HG03196 (cell line): ENCODE data around the gene RAB39A.
A peak's percentile ranks its signal among the peaks of the same experiment; 100 is the strongest.

Experiments
- ATAC-seq: cut with Tn5 transposase; IDR thresholded peaks from one replicate; pipeline ENCODE4 v1.9.1; 2021; ENCODE audit not compliant: unreplicated experiment

Gene RAB39A

DNA sequence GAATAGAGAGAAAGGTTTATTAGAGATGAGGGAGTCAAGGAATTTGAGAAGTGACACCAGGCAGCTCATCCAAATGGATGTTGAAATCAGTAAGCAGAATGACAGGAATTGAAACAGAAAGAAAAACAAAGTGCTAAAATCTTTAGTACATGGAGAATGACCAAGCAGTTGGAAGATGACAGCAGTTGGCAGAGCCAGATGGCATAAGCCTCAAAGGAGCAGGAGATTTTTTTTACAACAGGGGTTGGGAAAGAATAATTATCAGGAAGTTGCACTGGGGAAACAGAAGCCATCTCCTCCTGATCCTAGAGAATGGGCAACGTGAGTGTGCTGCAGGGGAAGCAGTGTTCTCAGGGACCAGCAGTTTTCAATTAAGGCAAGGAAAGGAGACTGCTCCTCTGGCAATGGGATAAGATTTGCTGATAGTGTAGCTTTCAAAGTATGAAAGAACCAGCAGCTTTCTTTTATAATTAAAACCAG lies 28.9 kb downstream of the RAB39A start:
- peak; percentile 65 for ATAC-seq

DNA sequence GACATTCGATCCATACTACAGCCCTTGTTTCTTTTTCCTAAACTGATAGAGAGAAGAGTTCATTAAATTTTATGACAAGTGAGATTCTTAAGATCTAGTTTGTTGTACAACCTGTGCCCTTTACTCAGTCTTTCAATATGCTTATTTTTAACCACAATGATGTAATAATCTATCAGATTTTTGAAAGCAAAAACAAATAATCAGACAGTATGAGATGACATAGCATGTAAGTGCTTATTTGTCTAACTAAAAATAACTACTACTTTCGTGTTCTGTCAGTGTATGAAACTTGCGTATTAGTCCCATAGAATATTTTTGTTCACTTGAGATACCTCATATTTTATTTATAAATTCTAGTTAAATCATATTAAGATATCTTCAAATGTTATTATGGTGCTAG lies 33.2 kb downstream of the RAB39A start:
- no peak for ATAC-seq

DNA sequence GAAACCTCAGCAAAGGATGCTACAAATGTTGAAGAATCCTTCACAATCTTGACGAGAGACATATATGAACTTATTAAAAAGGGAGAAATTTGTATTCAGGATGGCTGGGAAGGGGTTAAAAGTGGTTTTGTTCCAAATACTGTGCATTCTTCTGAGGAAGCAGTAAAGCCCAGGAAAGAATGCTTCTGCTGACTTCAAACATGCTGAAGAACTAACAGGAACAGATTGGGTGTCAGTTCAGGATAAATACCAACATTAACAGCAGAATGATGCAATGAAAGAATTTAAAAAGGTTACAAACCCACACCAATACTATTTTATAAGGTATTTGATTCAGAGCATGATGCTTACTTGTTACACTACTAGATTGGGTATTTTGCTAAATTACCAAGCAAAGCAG lies 33.9 kb downstream of the RAB39A start:
- no peak for ATAC-seq

DNA sequence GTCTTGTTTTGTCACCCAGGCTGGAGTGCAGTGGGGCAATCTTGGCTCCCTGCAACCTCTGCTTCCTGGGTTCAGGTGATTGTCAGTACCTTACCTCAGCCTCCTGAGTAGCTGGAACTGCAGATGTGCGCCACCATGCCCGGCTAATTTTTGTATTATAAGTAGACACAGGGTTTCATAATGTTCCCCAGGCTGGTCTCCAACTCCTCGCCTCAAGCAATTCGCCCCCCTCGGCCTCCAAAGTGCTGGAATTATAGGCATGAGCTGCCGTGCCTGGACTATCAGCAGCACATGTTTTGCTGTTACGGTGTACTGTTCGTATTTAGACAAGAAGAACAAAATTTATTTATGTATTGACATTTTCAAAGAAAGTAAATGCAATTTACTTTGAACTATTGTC lies 34.8 kb downstream of the RAB39A start:
- no peak for ATAC-seq

DNA sequence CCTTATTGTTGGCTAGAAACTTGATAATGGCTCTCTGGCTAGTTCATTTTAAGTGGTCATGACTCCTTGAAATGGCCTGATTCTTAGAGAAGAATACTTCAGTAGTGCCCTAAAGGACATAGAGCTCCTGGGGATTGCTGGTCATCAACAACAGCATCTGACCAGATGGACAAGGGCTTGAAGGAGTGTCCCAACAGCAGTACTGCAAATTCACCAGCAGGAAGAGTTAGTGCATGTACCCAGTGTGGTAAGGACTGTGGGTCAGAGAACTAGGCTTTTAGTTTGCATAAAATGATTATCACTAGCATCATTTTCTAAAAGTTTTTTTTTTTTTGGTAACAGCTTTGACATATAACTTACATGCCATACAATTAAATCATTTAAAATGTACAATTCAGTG lies 41.0 kb downstream of the RAB39A start:
- ATAC-seq = no peak

DNA sequence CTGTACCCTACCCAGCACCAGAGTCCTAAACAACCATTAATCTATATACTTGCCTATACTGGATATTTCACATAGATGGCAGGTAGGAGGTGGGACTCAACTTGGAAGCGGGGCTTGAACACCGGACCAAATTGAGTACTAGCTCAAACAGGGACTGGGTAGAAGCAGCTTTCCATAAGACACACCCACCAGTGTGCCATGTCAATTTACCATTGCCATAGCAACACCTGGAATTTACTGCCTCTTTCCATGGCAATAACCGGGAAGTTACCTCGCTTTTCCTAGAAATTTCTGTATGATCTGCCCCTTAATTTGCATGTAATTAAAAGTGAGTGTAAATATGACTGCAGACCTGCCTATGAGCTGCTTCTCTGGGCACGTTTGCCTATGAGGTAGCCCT lies 41.8 kb downstream of the RAB39A start:
- no peak for ATAC-seq

DNA sequence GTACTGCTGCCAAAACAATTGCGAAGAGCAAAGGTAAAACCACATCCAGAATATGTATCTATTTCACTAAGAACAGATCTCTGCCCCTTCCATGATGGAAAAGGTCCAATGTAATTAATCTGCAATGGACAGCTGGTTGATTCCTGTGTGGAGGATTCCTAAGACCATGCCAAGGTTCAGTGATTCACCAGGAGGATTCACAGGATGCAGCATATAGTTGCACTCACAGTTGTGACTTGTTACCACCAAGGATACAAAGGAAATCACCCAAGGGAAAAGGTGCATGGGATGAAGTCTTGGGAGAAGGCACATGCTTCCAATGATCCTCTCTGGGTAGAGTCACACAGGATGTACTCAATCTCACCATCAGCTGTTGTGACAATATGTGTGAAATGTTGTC lies 45.4 kb downstream of the RAB39A start:
- ATAC-seq = no peak

DNA sequence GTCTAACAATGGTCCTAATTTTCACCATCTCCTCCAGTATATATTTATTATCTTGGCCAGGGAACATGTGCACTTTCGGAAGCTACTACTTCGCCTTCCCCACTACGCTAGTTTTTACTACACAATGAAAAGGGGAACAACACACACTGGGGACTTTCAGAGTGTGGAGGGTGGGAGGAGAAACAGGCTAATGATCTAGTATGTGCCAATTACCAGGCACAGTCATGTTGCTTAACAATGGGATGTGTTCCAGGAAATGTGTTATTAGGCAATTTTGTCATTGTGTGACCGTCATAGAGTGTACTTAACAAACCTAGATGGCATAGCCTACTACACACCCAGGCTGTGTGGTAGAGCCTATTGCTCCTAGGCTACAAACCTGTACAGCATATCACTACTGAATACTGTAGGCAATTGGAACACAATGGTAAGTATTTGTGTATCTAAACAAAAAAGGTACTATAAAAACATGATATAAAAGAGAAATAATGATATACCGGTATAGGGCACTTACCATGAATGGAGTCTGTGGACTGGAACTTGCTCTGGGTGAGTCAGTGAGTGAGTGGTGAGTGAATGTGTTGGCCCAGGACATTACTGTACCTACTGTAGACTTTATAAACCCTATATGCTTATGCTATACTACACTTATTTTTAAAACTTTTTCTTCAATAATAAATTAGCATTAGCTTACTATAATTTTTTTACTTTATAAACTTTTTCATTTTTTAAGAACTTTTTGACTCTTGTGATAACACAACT lies 60.3 kb downstream of the RAB39A start:
- ATAC-seq = no peak

DNA sequence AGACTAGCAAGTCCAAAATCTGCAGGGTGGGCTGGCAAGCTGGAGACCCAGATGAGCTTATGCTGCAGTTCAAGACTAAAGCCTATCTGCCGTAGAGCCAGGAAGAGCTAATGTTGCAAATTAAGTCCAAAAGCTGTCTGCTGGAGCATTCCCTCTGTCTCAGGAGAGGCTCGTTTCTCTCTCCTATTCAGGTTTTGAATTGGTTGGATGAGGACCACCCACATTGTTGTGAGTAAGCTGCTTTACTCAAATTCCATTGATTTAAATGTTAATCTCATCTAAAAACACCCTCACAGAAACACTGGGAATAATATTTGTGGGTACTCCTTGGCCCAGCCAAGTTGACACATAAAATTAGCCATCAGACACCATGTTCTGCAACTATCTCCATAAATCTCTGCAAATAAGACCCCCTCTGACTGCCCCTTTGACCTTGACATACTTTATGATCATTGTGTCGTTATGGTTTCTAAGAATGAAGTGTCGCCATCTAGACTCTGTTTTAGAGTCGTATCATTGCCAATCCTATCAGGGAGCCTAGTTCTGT lies 63.7 kb downstream of the RAB39A start:
- ATAC-seq = no peak

DNA sequence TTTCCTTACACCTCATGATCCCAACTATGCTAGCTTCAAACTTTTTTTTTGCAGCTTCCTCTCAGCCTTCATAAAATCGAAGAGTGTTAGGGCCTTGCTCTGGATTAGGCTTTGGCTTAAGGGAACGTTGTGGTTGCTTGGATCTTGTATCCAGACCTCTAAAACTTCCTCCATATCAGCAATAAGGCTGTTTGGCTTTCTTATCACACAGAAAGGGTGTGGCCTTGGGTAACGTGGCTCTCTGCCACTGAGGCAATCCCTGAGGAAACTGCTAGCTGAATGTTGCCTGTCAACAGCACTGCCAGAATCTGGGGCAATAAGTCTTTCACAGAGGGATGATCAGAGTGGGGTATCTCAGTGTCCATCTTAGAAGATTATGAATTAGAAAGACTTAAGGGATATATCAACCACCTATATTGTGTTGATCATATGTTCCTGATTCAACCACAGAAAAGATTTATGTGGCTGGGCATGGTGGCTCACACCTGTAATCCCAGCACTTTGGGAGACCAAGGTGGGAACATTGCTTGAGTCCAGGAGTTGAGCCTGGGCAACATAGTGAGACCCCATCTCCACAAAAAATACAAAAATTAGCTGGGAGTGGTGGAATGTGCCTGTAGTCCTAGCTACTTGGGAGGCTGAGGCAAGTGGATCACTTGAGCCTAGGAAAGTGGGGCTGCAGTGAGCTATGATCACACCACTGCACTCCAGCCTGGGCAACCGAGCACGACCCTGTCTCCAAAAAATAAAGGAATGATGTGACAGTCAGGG lies 67.9 kb downstream of the RAB39A start:
- ATAC-seq = no peak

DNA sequence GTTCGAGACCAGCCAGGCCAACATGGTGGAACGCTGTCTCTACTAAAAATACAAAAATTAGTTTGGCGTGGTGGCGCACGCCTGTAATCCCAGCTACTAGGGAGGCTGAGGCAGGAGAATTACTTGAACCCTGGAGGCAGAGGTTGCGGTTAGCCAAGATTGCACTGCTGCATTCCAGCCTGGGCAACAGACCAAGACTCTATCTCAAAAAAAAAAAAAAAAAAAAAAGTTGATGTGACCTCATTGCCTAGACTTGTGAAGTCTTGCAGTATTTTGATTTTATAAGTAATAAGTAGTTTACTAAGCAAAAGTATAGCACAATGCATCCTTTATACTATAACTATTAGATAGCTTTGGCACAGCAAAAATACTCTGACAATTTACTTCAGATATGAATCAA lies 70.5 kb downstream of the RAB39A start:
- ATAC-seq = no peak

DNA sequence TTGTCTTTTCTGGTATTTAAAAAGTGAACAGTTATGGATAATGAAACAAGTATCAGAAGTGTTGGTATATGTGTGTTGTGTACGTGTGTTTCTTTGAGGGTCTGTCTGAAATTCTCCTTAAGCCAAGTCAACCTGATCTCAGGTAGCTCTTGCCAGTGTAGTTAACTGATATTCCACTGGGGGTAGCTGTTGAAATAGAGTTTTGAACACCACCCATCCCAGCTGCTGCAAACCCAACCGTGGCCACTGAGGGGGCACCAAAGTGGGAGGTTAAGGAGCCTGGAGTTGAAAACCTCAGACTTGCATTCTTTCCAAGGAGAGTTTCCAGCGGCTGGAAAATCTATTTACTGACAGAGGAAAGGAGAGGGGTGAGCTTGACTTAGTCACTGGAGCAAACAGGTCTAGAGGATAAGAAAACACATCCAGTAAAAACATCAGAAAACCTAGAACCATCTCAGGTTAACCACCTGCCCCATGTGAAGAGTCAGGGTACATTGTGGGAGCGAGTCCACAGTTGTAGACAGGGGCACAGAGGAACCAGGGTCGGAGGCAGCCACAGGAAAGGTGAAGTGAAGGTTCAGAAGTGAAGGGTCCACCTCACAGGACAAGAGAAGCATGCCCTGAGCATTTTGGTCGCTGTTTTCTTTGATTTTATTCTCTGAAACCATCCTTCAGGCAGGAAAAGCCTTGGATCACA lies 71.7 kb downstream of the RAB39A start:
- peak; percentile 81 for ATAC-seq

DNA sequence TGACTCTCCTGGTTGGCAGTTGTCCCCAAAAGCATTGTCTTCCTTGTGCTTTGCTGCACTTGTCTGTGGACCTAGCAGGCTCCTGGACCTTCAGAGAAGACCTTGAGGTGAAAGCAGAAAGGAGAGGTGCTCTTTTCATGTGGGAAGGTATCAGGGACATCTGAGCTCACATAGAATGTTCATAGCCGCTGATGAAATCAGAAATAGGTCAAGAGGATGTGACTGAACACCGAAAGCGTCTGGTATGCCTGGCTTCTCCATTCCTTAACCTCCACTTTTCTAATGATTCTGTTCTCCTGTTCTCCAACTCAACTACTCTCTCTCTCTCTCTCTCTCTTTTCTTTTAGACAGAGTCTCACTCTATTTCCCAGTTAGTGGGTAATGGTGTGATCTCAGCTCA lies 74.2 kb downstream of the RAB39A start:
- no peak for ATAC-seq

DNA sequence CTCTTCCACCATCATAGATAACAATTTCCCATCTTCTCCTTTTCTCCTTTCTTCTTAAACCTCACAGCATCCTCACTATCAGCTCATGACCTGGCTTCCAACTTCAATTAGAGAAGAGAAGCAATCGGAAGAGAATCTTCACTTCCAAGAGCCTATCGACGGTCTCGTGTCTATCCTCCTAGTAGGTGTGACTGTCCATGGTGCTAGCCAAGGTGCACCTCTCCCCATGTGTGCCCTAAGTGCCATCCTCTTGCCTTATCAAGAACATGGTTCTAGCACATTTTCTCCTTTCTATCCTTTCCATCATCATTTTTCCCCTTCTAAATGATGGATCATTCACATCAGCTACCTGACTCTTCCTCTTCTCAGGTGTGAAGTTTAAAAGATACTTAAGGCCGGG lies 75.4 kb downstream of the RAB39A start:
- no peak for ATAC-seq

DNA sequence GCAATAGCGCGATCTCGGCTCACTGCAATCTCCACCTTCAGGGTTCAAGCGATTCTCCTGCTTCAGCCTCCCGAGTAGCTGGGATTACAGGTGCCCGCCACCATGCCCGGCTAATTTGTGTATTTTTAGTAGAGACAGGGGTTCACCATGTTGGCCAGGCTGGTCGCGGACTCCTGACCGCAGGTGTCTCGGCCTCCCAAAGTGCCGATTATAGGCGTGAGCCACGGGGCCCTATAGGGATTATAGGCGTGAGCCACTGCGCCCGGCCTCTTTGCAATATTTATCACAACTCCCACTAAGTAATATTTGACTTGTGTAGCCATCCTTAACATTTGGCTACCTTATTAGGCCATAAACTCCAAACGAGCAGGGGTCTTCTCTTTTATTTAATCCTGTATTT lies 79.6 kb downstream of the RAB39A start:
- no peak for ATAC-seq

DNA sequence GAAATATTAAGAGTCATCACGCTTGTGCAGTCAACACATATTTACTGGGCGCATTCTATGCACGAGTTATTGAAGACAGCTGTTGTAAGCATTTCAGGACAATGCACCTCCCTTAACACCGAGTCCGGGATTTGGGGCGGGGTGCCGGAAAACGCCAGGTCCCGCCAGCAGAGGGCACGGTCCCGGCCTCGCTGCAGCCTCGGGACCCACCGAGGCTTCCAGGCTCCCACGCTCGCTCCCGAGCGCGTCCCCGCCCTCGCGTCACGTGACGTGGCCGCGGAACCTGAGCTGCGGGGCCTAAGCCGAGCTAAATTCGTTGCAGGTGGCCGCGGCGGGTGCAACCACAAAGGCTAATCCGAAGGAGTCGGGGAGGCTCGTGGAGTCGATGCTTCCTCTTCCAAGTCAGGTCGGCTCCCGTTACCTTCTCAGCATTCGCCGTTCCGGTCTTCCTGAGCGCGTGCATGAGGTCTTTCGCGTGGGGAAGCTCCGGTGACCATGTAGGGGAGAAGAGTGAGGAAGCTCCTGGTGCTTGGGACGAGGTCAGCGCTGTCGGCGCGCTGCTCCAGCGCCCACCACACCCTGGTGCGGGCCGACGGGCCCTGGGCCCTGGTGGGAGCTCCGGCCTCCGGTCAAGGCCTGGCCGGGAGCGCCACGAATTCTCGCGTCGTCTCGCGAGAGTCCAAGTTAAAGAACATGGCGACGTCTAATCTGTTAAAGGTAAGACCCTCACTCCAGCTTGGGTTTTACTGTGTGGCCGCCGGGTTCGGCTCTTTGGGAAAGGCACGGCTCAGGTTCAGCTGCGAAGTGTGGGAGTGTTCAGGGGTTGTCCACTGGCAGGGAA lies 80.6 kb downstream of the RAB39A start, which contains the start of gene CUL5:
CUL5 (plus strand) TSS at position 243 of the 841 bp plus-strand sequence; CDS start at position 694, 451 bp downstream.
- peak; percentile 89 for ATAC-seq

DNA sequence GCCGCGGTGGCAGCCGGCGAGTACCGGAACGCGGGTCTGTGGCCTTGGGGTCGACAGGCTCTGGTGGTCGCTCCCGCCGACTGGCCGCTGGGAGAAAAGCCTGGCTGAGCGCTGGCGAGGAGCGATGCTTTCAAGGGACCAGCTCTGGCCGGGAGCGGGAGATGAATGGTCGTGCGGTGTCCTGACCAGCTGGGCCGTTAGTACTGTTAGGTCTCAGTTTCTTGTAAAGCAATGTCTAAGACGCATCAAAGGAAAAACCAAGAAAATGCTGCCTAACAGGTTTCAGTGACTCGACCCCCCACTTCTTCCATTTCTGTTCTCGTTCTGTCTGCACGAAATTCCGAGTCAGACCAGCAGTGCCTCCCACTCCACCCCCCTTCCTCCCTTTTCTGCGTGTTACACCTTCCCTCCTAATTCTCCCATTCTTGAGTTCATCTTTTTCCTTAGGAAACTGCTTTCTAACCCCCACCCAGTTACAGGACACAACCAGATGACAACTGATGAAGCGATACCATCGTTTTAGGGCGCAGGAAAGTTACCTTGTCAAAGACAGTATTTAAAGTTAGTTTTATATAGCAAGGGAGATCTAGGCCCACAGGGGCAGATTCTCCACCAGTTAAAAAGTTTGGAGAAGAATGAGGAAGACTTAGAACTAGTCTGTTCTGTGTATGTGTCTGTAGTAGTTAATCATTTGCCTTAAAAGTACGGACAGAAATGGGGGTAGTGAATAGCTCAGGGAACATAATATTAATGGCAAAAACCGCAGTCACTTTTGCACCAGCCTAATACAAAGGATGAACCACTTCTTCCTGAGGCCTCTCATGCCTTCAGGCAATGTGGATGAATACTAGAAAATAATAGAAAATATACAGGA lies 81.5 kb downstream of the RAB39A start:
- no peak for ATAC-seq

DNA sequence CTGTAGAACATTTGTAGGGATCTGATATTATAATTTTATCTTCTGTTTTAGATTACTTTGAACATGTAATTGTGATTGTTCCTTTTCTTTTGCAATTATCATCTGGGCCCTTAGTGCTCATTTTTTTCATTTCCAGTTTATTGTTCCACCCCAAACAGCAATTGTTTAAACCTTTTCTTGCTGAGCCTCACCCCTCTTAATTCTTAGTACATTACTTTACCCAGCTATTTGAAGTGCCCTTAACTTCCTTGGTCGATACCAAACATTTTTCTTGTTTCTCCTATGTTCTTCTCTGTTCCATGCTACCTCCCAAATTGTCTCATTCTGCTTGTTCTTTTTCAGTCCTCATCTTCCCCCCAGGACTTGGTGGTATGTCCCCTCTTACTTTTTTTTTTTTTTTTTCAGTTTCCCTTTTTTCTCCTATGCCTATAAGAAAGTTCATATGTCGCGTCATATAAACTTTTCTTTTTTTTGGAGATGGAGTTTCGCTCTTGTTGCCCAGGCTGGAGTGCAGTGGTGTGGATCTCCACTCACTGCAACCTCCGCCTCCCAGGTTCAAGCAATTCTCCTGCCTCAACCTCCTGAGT lies 84.0 kb downstream of the RAB39A start:
- no peak for ATAC-seq
